Activated gamma-delta T cell treated with Interleukin-2 at 50 U/mL for 16 hours (primary cell): ENCODE measurements around the gene RNU5B-1.

Source experiments
- DNase-seq: peaks from one replicate; pipeline ENCODE4 v3.0.0-alpha.2; 2020

RNU5B-1 gene

GRCh38 chr15:65329288-65329983, 25.0 kb downstream of the RNU5B-1 start:
- no peak for DNase-seq

DNA sequence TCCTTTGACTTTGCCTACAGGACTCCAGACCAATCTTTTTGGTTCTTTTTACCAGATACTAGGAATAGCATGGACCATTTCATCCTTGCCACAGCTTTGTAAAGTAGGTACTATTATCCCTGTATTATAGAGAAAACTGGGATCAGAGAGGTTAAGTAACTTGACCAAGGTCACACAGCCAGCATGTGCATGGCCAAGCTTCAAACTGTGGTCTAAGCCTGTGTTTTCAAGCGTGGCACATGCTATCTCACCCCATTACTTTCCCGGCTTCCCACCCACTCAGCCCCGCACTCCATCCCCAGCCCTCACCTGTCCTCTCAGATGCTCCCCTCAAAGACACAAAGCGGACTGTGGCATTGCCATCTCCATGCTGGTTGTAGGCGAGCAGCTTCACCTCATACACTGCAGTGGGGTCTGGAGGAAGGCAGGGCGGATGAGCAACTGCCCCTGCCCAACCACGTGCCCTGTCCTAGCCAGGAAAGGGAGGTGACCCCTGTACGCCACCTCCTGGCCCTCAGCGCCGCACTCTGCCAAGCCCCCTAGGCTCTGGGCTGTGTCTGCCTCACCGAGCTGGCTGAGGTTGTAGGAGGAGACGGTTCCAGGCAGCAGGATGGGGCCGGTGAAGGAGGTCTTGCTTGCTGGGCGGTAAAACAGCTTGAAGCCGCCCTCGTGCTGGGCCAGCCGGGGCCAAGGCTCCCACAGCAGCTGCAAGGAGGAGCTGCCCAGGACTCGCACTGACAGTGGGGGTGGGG, 25.7 kb downstream of the RNU5B-1 start:
- DNase-seq: no peak

- no peak for DNase-seq
Measured at GRCh38 chr15:65330934-65331645, 26.6 kb downstream of the RNU5B-1 start.

DNA sequence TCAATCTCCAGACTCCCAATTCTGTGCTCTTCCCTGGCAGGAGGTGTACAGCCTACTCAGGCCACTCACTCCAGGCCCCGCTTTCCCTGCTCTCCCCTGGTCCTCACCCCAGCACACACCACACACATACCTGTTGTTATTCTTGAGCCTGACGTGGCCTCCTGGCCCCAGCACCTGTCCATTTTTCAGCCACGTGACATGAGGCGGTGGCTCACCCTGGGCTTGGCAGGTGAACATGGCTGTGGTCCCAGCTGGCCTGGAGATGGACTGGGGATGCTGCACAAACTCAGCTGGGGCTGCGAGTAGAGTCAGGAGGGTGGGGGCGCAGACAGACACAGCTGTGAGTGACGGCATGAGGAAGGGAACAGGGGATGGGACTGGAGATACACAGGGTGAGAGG, 27.3 kb downstream of the RNU5B-1 start:
- DNase-seq: no peak

- no peak for DNase-seq
Measured at GRCh38 chr15:65332391-65333147, 28.1 kb downstream of the RNU5B-1 start.

DNA sequence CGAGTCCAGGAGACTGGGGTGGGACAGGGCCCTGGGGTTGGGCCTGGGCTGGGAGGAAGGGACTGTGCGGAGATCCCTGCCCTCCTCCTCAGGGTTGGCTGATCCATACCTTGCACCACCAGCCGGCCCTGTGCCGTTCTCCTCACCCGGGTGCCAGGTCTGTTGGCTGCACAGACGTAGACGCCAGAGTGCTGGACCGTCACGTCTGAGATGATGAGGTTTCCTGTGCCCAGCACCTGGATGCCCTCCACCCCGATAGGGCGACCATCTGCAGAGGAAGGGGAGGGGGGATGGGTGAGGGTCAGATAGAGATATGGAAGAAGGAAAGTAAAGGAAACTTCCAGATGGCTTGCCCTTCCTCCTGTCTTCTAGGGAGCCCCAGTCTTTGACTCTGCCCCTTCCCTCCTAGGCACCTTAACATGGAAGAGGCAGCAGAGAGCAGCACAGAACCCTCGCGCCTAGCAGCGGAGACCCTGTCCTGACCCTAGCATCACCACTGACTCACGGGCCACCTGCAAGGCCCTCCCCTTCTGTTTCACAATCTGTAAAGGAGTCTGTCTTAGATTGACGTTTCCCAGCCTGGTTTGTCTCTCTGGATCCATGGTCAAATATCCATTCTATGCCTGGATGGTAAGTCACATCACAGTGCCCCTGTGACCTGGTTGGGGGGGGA, 28.8 kb downstream of the RNU5B-1 start:
- DNase-seq: no peak

GRCh38 chr15:65333856-65334255, 29.4 kb downstream of the RNU5B-1 start:
- DNase-seq: no peak

DNA sequence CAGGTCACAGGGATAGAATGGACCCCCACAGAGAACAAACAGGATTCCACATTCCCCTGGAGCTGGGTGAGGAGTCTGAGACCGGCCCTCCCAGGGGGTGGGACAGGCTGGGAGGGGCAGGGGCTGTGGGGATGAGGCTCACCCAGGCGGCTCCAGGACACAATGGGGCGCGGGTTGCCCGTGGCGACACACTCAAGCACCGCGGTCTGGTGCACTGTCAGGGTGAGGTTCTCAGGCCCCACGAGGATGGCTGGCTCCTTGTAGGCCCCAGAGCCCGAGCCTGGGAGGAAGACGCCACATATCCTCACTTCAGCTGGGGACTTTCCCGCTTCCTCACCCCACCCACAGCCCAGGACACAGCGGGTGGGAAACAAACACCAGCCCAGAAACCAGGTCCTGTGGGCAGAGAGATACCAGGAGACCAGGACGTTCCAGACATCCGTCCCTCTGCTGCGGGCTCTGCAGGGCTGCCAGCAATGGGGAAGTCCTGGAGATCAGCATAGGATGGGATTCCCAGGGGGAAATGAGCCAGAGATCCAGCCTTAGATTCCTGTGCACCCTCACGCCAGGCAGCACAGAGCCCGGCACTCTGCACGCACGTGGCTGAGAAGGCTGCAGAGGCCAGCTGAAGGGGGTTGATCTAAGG, 30.2 kb downstream of the RNU5B-1 start:
- no peak for DNase-seq

- DNase-seq: no peak
Measured at GRCh38 chr15:65335278-65336055, 31.0 kb downstream of the RNU5B-1 start.

GRCh38 chr15:65336493-65337435, 32.3 kb downstream of the RNU5B-1 start:
- DNase-seq: no peak

- DNase-seq: no peak
Measured at GRCh38 chr15:65337436-65338070, 33.1 kb downstream of the RNU5B-1 start.

DNA sequence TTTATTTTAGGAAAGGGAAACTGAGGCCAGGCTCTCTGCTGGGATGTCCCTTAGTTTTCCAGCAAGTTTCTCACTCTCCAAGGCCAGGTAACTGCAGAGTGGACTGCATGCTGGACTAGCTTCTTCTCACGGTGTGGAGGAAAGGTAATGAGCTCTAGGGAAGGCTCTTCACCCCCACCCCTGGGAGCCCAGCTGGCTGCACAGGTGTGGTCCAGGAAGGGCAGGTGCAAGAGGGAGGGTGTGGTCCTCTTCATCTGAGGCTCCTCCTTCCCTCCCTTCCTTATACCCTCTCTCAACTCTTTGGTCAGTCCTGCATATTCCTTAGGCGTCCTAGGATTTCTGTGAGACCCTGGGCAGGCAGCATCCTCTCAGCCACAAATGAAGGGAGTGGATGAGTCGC, 33.9 kb downstream of the RNU5B-1 start:
- DNase-seq: no peak

DNA sequence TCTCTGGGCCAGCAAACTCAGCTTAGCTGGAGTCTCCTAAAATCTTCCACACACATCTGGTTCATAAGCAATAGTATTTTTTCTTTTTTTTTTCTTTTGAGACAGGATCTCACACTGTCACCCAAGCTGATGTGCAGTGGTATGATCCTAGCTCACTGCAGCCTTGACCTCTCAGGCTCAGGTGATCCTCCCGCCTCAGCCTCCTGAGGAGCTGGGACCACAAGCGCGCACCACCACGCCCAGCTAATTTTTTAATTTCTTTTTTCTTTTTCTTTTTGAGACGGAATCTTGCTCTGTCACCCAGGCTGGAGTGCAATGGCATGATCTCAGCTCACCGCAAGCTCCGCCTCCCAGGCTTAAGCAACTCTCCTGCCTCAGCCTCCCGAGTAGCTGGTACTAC, 34.3 kb downstream of the RNU5B-1 start:
- DNase-seq: no peak

DNA sequence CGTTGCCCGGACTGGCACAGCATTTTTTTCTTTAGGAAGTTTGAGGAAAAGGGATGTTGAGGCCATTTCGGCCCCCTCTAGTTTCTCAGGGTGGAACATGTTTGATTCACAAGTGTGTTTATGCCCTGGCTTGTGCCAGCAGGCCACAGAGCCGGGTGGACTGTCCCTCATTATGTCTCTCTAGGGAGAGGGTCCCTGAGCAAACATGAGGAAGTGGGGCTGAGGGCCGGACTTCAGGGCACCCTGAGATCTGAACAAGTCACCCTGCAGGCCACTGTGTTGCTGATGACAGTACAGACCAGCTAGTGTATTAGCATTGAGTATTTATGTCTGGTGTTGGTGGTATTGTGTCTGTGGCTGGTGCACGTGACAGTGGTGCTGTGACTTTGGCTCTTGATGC, 34.9 kb downstream of the RNU5B-1 start:
- no peak for DNase-seq

GRCh38 chr15:65339920-65340319, 35.4 kb downstream of the RNU5B-1 start:
- DNase-seq: no peak

DNA sequence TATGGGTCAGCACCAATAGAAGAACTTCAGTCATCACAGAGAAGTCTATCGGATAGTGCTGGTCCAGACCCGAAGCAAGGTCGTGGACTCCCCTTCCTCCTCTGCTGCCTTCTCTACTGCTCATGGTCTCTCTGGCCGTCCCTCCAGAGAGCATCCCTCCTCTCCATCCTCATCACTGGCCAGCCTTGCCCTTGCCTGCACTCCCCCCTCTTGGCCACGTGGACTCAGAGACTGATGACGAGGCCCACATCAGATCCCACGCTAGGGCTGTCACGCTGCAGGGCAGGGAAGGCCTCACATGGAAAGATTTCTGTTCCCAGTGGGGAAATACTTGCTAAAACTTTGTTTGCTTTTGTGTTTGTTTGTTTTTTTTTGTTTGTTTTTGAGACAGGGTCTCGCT, 38.0 kb downstream of the RNU5B-1 start:
- DNase-seq: no peak

GRCh38 chr15:65343374-65343981, 39.0 kb downstream of the RNU5B-1 start:
- DNase-seq: no peak

DNA sequence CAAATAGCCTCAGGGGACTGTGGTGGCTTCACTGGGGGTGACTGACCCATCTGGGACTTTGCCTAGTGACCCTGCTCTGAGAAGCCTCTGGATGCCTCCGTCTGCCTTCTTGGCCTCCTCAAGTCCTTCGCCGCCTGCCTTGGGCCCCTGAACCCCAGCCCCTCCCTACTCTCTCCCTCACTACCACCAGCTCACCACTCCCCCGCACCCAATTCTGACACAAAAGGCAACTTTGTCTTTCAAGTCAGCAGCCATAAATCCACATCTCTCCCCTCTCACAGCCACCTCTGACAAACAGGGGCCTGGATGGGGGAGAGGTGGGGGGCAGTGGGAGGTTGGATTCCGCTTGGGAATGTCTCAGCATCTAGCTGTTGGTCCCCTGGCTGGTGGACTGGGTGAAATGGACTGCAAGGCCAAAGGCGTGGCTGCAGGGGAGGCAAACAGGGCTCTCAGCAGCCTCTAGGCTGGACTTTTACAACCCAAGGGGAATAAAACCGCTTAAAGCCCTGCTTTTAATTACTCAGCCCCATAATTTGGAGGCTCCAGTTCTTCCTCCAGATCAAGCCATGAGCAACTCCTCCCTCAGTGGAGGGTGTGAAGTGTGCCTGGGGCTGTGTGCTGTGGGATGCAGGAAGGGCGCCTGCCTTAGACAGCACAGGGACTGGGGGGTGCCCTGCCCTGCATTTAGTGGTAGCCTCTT, 39.9 kb downstream of the RNU5B-1 start:
- no peak for DNase-seq

- no peak for DNase-seq
Measured at GRCh38 chr15:65344914-65345275, 40.4 kb downstream of the RNU5B-1 start.
